HG02981 (cell line): ENCODE results near the gene ALOX5AP.
"Not testable (repeated sequence)": the region's sequence is repeated elsewhere in the genome, so short reads cannot be mapped to it uniquely, and the experiment has no call there.

Experiments
- ATAC-seq: cut with Tn5 transposase; IDR thresholded peaks from one replicate; pipeline ENCODE4 v1.9.1; 2021; ENCODE audit warnings: mild to moderate bottlenecking, moderate library complexity; ENCODE audit not compliant: unreplicated experiment

ALOX5AP gene

DNA sequence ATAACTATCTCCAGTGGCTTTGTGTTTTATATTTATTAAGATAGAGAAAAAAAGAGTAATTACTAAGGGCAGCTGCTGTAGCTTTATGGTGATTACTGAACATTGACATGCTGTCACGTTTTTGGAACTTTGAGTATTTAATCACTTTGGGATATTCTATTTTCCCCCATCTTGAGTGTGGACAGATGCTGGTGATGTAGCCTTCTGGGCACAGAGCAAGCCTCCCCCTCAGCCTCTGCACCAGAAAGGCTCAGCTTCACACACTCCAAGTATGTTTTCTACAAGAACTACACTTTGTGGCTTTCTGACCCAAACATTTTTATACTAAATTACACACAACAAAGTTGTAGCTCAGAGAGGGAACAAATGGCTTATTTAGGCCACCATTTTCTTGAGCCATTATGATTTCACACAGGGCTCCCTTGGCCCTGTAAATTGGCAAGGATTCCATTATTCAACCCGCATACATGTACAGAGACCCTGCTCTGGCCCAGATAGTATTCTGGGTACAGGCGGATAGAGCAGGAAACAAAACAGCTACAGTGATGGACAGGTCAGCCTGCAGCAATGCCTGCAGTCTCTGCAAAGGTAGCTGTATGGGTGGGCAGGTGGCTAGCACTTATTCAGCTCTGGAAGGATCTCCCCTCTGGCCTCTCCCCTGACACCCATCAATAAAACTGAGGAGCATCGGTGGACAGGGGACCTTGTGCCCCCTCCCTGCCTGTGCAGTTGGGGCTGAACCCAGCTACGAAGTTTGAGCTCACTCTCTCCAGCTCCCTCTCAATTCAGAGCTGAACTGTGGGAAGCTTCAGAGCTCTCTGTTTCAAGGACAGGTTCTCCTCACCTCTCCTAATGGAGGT, 1.3 kb downstream of the ALOX5AP start:
- no peak for ATAC-seq

DNA sequence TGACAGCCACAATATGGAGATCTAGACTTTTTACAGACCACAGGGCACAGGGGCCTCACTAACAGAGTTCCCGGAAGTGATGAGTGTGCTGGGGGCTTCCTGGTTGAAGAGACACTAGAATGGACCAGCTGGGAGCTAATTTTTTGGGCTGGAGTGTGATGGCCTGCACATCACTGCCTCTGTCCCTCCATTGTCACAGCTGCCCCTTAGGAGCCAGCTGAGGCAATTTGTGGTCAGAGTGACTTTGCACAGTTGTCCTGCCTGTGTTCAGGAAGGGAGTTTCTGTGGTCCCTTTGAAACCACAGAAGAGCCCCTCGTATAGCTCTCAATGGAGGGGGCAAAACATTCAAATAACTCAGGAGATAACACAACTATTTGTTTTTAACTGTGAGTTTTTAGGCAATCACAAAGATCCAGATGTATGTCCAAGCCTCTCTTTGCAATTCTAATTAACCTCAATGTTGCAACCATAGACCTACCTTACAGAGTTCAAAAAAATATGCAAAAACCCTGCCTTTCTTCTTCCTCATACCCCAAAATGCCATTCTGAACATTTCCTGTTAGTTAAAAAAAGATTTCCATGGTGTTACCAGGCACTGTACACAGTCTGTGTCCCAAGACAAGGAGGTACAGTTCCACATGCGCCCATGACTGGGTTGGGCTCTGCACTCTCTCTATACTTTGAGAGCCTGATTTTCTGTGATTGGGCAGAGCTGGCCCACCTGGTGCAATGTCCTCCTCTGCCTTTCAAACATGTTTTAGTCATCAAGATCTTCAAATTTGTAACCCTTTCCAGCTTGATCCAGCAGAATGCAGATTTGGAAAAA, 2.4 kb downstream of the ALOX5AP start:
- ATAC-seq, result no peak

DNA sequence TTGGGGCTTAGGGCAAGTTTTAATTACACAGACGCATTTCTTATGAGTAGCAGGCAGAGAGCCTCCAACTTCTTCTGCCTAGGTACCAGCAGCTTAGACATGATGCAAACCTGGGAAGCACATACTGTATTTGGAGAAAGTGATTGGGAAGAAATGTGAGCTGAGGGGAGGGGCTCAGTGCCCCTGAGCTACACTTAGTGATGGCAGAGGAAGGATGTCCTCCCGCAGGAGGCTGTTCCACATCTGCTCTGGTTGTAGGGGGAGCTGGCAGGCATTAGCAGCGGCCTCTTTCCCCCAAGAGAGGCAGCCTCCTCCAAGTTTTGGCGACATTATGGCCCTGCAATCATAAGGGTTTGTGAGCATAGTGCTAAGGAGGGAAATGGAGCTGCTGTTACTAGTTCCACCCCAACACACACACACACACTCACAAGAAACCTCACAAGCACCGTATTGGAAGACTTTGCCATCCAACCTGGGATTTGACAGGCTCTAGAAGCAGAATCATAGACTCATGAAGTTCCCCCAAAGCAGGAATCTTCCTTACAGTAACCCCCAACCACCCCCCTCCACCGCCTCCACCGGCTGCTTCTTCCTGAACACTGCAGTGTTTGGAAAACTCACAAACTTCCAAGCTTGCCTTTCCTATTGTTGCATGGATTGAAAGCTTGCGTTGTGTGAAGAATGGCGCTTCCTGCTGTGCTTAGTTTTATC, 3.3 kb downstream of the ALOX5AP start:
- ATAC-seq, result no peak

DNA sequence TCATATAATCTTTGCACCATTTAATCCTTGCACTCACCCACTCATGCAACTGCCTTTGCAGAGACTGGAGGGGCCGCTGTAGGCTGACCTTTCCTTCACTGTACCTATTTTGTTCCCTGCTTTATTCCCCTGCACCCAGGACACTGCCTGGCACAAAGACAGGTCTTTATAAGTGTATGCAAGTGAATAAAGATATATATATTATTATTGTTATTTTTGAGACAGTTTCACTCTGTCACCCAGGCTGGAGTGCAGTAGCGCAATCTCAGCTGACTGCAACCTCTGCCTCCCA, 3.8 kb downstream of the ALOX5AP start:
- no peak for ATAC-seq

DNA sequence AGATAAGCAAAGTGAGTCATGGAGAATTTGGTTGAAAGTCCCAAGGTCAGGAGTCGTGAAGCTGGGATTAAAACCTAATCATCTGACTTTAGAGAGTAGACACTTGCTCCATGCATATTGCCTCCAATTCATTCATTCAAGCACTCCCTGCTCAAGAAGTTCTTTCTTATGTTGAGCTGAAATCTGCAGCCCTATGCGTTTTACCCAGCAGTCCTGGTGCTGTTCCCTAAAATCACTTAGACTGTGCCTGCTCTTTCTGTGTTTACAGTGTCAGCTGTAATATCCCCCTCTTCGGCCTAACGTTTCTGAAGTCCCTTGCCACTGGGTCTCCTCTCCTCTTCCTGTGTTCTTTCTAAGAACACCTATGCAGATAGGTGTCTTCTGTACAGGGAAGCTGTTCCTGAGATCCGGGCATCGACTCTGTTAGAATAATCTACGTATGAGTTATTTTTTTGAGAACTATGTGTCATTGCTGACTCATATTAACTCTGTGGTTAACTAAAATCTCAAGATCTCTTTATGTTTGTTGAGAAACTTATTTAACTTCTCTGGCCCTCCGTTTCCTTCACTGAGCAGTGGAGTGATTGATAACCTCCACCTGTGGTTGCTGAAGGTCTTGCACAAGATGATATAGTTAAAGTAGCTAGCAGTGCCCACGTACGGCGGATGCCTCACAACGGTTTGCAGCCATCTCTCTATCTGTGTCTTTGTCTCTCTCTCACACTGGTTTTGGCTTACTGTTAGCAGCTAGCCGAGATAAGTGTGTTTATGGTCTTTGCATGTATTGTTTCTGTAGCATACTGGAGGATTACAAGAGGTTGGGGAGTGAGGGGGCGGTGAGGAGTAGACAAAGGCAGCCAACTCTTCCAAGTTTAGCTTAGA, 4.7 kb downstream of the ALOX5AP start:
- peak; percentile 29 for ATAC-seq

DNA sequence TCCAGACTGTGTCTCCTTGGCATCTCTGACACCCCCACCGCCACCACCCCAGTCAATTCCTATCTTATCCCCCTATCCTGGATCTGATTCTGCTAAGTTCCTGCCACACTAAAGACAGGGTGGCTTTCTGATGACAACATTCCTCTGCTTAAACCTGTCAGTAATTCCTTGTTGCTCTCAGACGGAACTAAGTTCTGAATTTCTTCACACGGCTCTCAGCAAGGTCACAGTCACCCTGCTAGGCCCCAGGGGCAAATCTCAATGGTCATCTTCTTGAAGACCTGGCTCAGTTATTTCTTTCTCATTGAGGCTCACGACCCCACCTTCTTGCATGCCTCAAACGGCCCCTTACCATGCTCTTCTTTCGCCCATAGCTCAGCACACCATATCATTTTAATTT, 7.6 kb downstream of the ALOX5AP start:
- ATAC-seq, result no peak

DNA sequence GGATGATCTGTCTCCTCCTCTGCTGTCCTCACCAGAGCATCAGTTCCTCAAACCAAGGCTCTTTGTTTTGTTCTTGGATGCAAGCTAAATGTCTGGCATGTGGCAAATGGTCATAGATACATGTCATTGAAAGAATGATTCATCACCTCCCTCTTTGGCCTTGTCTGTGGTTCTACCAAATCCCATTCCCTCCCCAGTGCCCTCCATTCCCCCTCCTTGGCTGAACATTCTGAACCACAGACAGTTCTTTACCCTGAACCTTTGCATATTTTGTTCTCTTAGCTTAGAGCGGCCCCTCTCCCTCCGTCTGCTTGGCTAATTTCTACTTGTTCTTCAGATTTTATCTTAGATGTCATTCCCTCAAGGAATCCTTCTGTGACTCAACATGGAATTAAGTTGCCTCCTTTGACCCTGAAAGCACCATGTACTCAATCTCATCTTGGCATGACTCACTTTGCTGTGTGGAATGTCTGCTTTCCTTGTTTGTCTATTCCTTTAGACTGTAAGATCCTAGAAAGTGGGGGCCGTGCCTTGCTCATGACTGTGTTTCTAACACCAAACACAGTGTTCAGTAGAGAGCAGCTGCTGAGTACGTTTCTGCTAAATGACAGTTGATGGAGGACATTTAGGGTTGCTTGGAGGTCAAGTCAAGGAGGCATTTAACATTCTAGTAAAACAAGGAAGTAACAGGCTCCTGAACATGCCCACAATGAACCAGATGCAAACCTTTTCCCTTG, 8.1 kb downstream of the ALOX5AP start:
- ATAC-seq, result no peak

DNA sequence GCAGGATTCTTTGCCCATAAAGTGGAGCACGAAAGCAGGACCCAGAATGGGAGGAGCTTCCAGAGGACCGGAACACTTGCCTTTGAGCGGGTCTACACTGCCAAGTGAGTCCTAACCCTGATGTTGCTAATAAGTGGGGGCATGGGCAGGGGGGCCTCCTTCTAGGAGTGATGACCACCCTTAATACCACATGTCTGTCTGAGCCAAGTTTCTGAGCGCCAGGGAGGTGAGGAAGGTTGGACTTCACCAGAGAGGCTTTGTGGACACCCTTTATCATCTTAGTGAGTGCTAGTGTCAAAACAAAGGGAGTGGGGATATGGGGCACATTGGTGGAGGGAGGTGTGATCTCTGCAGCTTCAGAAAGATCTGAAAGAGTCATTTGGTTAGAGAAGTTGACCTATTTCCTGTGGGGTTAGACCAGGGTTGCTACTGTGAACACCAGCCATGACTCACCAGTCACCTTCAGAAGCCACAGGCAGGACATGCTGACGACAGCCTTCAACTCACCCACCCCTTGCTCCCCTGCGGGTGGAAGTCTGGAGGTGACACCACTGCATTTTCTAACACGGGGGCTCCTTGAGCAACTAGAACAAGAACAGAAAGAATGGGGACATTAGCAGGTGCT, 8.8 kb downstream of the ALOX5AP start:
- ATAC-seq, result peak; percentile 95

DNA sequence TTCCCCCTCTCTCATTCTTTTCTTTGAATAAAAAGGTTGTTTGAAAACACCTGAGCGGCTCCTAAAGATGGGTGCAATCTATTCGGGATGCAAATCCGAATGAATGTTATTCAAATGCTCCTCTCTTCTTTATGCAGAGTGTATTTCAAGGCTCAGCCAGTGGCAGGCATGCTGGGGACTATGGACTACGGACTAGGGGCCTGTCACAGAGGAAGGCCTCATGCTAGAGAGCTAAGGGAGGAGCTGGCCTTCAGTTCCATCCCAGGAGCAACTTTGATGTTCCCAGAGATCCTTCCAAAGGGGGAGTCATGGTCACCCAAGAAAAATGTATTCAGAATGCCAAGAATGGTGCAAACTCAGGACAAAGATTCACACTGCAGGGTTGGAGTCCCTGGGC, 9.3 kb downstream of the ALOX5AP start:
- no peak for ATAC-seq

DNA sequence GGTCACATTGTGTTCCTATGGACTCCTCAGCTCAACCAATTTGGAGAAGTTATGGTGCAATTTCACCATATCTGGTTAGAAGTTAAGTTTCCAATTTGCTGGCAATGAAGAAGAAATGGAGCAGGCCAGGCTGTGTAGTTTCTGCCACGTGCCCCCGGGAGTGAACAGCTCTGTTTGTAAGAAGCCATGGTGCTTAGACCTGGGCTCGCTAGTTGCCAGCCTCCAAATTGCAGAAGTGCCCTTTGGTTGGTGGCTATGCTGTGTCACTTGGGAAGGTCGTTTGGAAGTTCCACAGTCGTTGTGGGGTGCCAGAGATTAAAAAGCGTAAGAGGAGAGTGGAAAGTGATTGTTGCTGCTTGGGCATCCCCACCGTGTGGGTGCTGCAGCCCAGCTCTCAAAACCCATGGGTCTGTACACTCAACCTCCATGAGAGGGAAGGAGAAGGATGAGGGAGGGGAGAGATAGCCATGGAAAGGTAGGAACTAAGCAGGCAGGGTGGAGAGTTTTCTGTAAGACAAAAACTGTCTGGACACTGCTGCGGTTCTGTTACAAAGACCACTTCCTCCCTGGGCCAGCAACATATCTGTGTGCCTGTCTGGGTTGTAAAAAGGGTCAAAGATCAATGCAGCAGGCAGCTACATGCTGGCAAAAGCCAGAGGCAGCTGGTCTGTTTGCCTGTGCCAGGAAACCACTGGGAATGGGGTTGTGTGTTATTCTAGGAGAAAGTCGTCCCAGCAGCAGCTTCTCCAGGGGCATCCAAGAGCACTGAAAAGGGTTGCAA, 10.8 kb downstream of the ALOX5AP start:
- ATAC-seq, result no peak

DNA sequence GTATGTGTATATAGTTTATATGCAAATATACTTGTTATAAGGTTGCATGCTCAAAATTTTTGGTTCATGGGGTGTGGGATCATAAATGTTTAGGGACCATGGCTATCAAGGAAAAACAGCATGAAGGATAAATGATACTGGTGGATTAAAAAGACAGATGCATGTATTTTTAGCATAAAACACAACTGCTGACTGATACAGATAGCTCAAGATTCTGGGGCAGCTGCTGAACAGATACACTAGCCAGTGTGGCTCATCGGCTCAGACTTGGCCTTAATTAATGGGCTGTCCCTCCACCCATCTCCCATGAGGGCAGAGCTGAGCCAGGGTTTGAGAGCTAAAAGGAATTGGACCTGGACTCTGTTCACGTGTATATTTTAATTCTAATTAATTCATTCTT, 11.4 kb downstream of the ALOX5AP start:
- ATAC-seq, result no peak

DNA sequence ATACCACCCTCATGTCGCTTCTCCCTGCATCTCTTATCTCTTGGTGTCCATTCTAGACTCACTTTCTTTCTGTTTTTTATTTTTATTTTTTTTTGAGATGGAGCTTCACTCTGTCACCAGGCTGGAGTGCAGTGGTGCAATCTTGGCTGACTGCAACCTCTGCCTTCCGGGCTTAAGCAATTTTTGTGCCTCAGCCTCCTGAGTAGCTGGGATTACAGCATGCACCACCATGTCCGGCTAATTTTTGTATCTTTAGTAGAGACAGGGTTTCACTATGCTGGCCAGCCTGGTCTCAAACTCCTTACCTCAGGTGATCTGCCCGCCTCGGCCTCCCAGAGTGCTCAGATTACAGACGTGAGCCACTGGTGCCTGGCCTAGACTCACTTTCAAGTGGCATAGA, 12.5 kb downstream of the ALOX5AP start:
- not testable (repeated sequence) for ATAC-seq

DNA sequence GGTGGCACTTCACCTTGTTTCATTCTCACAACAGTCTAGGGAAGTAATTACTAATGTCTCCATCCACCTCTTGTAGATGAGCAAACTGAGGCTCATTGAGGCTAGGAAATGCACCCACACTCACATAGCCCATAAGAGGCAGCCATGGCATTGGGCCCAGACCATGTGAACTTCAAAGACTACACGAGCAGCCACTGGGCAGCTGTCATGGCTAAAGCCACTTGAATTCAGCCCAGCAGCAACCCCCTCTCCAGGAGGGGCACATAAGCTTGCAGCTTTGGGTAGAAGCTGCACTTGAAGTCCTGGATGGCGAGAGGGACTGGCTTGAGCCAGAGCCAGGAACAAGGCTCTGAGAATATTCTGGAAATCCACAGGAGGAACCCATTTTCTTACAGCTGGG, 13.4 kb downstream of the ALOX5AP start:
- no peak for ATAC-seq

DNA sequence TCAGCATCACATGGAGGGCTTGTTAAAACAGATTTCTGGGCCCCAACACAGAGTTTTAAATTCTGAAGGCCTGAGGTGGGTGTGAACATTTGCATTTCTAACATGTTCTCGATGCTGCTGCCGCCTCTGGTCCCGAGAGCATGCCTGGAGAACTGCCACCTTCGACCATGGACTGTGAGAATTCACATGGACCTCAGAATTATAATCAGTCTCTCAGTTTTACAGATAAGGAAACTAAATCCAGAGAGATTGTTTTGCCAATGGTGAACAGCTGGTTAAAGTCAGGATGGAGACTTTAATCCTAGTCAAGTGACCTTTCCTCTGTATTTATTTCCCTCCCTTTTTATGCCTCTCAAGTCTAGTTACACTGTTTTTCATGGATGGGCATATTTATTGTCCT, 14.7 kb downstream of the ALOX5AP start:
- no peak for ATAC-seq

DNA sequence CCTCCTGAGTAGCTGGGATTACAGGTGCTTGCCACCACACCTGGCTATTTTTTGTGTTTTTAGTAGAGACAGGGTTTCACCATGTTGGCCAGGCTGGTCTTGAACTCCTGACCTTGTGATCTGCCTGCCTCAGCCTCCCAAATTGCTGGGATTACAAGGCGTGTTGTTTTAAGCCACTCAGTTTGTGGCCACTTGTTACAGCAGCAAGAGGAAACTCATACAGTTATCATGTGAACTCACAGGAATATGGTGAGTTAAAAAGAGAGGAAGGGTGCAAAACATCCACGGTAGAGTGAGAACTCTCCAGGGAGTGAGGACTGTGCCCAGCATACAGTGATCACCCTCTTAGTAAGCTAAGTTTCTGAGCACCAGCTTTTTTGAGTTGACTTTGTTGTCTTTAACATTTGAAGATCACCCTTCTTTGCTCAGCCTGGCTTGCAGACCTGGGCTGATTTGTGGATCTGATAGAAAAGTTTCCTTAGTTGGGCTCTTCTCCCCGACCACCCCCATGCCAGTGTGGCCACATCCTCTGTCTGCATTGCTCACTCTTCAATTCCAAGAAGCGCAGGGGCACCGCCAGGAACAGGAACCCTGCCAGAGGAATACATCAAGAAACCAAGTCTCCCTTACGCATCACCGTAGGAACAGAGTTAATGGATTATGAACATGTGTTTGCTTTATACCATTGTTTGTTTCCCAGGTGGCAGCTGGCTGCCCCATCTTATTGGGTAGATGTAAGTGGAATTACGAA, 16.0 kb downstream of the ALOX5AP start:
- ATAC-seq, result no peak

DNA sequence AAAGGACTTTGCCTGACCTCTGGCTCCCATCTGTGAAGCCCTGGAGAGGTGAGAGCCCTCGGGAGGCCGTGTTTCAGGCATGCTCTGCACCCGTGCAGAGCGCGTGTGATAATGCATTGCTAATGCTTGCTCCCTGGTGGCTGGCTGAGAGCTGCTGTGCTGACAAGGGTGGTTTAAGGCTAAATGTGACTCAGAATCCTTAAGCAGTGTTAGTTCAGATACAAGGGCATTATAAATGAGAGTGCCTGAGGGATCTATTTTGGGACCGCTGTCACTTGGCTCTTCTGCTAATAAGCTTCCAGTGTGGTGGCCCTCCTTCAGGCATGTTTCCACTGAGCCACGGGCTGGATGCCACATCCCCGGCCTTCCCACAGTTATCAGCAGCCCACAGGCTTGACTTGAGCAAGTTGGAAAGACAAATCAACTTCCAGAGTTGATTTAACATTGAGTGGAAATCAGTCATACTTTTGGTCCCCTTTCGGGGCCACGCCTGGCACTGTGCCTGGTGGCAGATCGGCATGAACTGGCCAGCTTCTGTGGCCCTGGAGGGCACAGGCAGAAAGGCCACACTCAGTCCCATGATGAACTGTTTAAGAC, 17.0 kb downstream of the ALOX5AP start:
- ATAC-seq, result no peak

DNA sequence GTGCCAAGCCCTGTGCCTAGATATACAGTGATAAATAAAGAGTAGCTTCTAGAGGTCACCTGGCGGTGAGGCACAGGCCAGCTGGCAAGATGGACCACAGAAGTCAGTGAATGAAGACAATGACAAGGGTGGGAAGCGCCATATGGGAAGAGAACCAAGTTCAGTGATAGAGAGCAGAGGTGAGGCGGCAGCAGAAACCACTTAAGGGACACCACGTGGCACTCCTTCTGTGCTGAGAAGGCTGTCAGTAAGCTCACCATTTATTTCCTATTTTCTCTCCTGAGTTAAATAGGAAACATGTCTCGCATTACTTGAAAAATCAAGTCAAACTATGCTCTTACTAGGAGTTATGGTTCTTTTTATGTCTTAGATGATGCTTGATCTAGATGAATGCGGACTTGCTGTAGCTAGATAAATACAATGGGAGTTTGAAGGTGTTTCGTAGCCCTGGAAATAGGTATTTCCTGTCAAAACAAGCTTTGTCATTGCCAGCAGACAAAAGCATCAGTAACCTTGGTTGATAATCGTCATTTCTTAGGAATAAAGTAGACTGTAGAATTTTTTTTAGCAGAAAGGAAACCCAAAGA, 17.8 kb downstream of the ALOX5AP start:
- no peak for ATAC-seq
